GM12872 (cell line): ENCODE results near the gene MYO1E.

Experiments used
- CTCF ChIP-seq: IDR thresholded peaks from 3 replicates; pipeline ENCODE4 v1.5.1; 2011; ENCODE audit warnings: low read depth, mild to moderate bottlenecking, low read length, moderate library complexity; ENCODE audit not compliant: insufficient read depth

Gene MYO1E

GRCh38 chr15:59355730-59356129, 16.9 kb downstream of the MYO1E start:
- no peak for TF ChIP-seq CTCF

- TF ChIP-seq CTCF: no peak
These were observed 18.1 kb downstream of the MYO1E start for GRCh38 chr15:59354417-59355031.

DNA sequence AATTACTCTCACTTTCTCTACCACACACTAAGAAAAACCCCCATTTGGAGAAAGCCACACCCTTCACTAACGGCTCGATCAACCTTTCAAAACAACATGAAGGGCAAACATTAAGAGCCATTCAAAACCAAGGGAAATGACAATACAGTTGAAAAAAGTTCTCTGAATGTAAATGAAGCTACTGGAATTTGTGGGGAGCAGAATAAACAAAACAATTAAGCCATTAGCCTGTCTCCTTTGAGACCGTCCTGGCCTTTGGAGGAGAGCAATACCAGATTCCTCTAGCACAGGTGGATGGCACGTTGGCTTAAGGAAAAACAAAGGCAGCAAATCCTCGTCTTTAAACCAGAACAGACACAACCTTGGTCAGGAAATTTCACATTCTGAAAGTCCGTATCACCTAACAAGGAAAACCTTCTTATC, 18.7 kb downstream of the MYO1E start:
- TF ChIP-seq CTCF: no peak

GRCh38 chr15:59352683-59353082, 20.0 kb downstream of the MYO1E start:
- no peak for TF ChIP-seq CTCF

- no peak for TF ChIP-seq CTCF
These were observed 20.5 kb downstream of the MYO1E start for GRCh38 chr15:59352189-59352588.

DNA sequence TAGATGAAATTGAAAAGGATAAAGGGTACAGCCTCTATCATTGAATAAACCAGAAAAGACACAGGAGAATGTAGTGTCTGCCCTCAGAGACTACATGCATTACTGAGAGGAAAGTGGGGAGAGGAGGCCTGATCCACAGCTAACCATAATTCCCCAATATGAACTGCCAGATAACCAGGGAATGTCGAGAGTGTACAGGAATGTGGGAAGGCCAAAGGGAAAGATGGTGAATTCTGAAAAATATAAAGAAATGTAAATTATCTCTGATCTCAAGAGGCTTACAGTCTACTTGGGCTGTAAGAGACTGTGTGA, 22.3 kb downstream of the MYO1E start:
- TF ChIP-seq CTCF: no peak

DNA sequence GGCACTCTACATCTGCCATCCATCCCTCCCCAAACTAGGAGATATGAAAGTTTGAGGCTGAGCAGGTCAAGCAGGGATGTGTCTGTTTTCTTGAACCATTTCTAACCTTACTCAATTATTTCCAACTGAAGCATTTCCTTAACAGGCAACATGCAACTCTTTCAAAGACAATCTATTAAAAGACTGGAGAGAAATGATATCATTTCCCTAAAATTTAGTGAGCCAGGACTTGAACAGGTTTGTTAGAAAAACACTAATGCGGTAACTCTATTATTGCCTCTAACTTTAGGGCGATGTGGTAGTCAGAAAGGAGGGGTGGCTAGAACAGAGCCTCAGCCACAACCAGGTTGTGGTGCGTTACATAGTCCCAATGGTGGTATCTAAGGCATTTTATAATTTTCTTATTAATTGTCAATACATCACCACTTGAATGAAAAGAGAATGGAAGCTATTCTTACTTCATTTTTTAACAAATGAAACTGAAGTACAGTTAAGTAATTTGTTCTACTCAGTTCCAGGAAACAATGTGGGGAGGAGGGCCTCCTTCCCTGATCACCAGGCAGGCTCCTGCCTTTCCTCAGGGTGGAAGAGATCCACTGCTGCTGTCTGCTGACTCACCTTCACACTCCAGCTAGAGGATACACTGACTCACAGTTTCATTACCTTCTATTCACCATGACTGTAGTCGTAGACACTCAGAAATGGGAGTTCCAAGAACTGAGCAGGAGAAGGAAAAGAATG, 22.8 kb downstream of the MYO1E start:
- TF ChIP-seq CTCF: no peak
